NT2/D1 (cell line): ENCODE data around the gene SCIN.

ENCODE experiments used
- SUZ12 ChIP-seq: IDR thresholded peaks from 2 replicates; pipeline ENCODE4 v1.6.1; 2011; ENCODE audit not compliant: insufficient read length, insufficient read depth; ENCODE audit errors: extremely low read depth
- ZNF274 ChIP-seq: IDR thresholded peaks from 2 replicates; pipeline ENCODE4 v1.6.1; 2011; ENCODE audit warnings: mild to moderate bottlenecking, low read depth, low read length

GRCh38 chr7:12554351-12554750 lies 16.2 kb upstream of the SCIN start:
- TF ChIP-seq SUZ12, result no peak
- TF ChIP-seq ZNF274, result no peak
